ENCODE data around the gene PUM1.

DNA sequence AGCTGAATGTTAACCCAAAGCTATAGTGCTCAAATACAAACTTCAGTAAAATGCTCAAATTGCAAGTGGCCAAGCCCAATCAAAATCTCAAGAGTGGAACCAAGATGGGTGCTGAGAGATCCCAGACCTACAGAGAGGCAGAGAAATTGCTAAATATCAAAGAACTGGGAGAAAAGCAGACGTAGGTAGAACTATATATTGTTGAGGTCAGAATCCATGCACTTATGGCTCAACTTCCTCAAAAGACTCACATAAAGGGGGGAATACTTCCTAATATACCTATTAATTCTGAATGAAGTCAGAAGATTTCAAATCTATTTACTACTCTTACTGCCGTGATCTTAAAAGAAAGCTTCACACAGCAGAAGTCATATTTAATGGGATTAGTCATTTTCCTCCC is 65.2 kb downstream of the PUM1 start:
- TF ChIP-seq EZH2 (IDR thresholded peaks at IDR 0.05; ENCODE audit: borderline replicate concordance, low read length) = no peak
- TF ChIP-seq, protein P1, sequence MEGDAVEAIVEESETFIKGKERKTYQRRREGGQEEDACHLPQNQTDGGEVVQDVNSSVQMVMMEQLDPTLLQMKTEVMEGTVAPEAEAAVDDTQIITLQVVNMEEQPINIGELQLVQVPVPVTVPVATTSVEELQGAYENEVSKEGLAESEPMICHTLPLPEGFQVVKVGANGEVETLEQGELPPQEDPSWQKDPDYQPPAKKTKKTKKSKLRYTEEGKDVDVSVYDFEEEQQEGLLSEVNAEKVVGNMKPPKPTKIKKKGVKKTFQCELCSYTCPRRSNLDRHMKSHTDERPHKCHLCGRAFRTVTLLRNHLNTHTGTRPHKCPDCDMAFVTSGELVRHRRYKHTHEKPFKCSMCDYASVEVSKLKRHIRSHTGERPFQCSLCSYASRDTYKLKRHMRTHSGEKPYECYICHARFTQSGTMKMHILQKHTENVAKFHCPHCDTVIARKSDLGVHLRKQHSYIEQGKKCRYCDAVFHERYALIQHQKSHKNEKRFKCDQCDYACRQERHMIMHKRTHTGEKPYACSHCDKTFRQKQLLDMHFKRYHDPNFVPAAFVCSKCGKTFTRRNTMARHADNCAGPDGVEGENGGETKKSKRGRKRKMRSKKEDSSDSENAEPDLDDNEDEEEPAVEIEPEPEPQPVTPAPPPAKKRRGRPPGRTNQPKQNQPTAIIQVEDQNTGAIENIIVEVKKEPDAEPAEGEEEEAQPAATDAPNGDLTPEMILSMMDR (conservative IDR thresholded peaks at IDR 0.05 in 1 of 2, IDR thresholded peaks at IDR 0.05 in 1 of 2; ENCODE audit: extremely low read depth in 1 of 2, insufficient read depth in 1 of 2, low read depth in 1 of 2, low read length in 2 of 2) = no peak
